Activated T-helper 1 cell treated with Interleukin-2 at 50 U/mL for 16 hours (primary cell): ENCODE data around the gene TSSK3.
"Not testable (repeated sequence)": the region's sequence is repeated elsewhere in the genome, so short reads cannot be mapped to it uniquely, and the experiment has no call there.

Source experiments
- DNase-seq: peaks from one replicate; pipeline ENCODE4 v3.0.0-alpha.2; 2020; ENCODE audit warnings: low read depth

TSSK3 gene

DNA sequence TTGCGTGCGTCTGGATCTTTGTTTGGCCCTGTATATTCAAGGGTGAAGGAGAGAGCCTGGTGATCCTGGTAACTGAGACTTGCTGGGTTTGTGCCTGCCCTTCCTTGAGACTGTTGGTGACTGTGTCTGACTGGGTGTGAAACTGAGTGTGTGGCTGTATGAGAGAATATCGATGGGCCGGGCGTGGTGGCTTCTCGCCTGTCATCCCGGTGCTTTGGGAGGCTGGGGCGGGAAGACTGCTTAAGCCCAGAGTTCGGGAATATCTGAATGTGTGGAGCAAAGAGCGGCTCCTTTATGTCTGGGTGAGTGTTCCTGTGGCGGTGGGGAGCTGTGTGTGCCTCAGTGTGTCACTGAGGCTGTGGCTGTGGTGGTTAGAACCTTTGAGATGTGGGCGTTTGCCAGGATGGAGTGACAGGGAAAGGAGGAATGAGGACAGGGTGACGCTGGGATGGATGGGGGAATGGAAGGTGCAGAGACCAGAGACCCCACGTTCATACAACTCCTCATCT lies 23.6 kb upstream of the TSSK3 start:
- no peak for DNase-seq

DNA sequence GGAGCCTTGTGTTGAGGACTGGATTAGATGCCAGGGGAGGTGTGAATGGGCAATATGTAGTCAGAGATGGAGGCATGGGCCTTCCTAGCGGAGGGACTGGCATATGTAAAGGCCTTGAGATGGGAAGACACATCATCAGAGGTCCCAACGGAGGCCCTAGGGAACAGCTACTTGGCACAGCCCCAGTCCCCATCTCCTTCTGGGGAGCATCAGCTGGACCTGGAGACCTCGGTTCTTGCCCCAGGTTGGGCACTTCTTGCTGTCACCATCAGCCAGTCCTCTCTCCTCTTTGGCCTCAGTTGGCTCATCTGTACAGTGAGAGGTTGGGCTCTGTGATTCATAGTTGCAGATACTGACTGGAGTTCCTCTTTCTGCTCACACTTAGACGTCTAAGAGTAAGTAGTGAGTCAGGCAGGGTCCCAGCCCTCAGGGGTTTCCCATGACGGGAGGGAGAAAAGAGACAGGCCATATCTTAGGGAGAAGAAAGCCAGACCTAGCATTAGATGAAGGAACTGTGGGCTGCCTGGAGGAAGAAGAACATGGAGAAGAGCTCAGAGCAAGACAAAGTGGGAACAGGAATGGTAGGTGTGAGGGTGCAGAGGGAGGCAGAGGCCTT lies 22.9 kb upstream of the TSSK3 start:
- no peak for DNase-seq

DNA sequence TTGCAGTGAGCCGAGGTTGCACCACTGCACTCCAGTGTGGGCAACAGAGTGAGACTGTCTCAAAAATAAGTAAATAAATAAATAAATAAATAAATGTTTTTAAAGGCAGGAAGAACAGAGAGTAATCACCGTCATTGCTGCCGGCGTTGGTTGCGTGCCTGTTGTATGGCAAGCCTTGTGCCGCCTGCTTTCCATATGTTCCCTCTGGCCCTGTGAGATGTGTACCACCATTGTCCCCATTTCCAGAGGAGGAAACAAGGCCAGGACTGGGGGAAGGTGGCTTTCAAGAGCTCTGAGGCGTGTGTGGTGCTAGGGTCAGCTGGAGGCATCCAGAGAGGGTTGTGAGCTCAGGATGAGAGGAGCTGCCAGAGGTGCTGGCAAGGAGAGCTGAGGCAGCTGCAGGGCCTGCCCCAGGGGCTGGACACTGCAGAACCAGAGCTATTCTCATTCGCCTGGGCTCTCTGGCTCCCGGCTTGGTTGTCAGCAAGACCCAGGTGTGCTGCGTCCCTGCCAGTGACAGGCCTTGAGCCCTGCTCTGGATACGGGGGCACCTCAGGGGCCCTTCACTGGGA lies 21.1 kb upstream of the TSSK3 start:
- no peak for DNase-seq

DNA sequence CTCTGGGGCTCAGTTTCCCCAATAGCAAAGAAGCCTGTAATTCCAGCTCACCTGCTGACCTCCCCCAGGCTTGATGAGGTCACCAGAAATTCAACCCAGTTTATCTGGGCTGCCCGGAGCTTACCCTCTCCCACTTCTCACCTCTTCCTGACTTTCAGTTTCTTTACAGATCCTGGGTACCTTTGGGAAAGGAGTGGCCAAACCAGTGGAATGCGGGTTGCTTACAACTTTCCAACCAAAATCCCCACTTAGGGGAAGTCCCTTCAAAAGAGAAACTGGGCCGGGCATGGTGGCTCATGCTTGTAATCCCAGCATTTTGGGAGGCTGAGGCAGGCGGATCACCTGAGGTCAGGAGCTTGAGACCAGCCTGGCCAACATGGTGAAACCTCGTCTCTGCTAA lies 20.4 kb upstream of the TSSK3 start:
- DNase-seq = no peak

- no peak for DNase-seq
Observed at GRCh38 chr1:32342704-32343103, 19.6 kb upstream of the TSSK3 start.

GRCh38 chr1:32345289-32345827 lies 17.0 kb upstream of the TSSK3 start:
- no peak for DNase-seq

GRCh38 chr1:32346532-32347157 lies 15.7 kb upstream of the TSSK3 start:
- DNase-seq = no peak

GRCh38 chr1:32349211-32349708 lies 13.1 kb upstream of the TSSK3 start:
- DNase-seq = no peak

GRCh38 chr1:32350785-32351398 lies 11.4 kb upstream of the TSSK3 start:
- no peak for DNase-seq

GRCh38 chr1:32351399-32352238 lies 10.7 kb upstream of the TSSK3 start:
- peak; percentile 86 for DNase-seq

GRCh38 chr1:32352239-32352745 lies 10.0 kb upstream of the TSSK3 start:
- DNase-seq = no peak

DNA sequence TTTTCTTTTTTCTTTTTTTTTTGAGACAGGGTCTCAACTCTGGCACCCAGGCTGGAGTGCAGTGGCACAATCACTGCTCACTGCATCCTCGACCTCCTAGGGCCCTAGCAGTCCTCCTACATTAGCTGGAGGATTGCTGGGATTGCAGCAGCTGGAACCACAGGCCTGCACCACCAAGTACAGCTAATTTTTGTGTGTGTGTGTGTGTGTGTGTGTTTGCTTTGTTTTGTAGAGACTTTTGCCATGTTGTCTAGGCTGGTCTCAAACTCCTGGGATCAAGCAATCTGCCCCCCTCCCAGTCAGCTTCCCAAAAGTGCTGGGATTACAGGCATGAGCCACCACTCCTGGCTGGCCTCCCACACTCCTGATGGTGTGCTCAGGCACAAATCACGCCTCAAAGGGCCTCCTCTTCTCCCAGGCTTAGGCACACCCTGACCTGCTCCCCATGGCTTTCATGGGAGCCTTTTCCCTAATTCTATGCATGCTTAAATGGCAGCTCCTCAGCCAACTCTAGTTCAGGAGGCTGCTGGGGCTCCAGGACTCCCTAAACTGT lies 9.4 kb upstream of the TSSK3 start:
- no peak for DNase-seq

GRCh38 chr1:32353431-32353830 lies 8.9 kb upstream of the TSSK3 start:
- DNase-seq = no peak

GRCh38 chr1:32353886-32354570 lies 8.3 kb upstream of the TSSK3 start:
- no peak for DNase-seq

- not testable (repeated sequence) for DNase-seq
Observed at GRCh38 chr1:32355778-32356177, 6.6 kb upstream of the TSSK3 start.

- no peak for DNase-seq
Observed at GRCh38 chr1:32356478-32356877, 5.9 kb upstream of the TSSK3 start.

- DNase-seq = no peak
Observed at GRCh38 chr1:32357614-32358013, 4.7 kb upstream of the TSSK3 start.

DNA sequence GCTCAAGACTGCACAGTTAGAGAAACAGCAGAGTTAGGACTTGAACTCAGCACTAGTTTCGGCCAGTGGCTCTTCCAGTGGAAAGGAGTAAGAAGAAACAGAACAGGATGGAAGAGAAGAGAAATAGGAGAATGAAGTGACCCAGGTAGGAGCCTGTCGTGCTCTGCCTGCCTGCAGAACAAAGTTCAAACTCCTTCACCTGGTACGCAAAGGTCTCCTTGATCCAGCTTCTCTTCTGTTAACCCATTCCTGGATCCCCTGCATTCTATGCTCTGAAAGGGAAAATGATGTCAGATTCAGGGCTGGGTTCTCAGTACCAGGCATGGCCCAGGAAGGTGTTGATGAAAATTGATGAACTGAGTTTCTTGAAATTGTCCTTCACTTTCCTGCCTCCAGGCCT lies 3.9 kb upstream of the TSSK3 start:
- DNase-seq = no peak

GRCh38 chr1:32361308-32361673 lies 1.0 kb upstream of the TSSK3 start:
- no peak for DNase-seq

DNA sequence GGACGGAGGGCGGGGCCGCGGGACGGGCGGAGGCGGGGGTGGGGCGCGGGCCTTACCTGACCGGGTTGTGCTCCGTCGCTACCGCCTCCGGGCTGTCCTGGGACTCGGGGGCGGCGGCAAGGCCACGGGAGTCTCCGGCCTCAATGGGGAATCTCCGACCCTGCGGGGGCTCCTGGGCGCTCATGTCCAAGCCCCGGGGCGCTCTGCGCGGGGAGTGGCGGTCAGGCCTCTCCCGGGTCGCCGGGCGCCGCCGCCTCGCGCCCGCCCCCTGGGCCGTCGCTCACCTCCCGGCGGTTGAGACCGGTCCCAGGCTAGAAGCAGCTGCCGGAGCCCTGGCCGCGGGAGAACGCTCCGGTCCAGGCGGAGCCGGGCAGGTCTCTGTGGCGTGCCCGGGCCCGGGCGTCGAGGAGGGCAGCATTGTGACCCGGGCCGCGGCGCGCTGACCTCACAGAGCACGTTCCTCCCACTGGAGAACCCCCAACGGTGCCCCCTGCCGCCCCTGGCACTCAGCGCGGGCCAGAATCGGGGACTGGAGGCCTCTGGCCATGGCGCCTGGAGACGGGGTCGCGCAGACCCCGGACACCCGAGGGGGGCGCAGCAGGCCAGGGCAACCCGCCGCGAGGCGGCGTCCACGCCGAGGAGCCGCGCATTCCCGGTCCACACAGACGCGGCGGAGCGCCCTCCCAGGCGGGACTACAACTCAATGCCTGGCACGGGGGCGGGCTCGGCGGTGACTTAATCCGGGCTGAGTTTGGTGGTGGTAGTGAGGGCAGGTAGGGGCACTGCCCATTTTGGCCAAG lies 465 bp upstream of the TSSK3 start:
- DNase-seq = no peak
